HepG2 (cell line): ENCODE data around the gene TMEM267.

Experiments
- CTCF ChIP-seq: sonication (generic); formaldehyde crosslinking; IDR thresholded peaks from 2 replicates; pipeline ENCODE4 v1.5.0; 2020; ENCODE audit warnings: mild to moderate bottlenecking, missing genetic modification reagents, moderate library complexity
- MAFK ChIP-seq, 2 experiments: IDR thresholded peaks in 1 of 2; conservative IDR thresholded peaks in 1 of 2; 2 replicates each; pipeline ENCODE4 v1.6.1; 2011; ENCODE audit warnings: improper control_type of control experiment in 2 of 2, low read length in 2 of 2
- ZNF232 ChIP-seq: sonication (generic); formaldehyde crosslinking; IDR thresholded peaks from 2 replicates; pipeline ENCODE4 v1.4.0; 2020; ENCODE audit warnings: missing genetic modification reagents, borderline replicate concordance

GRCh38 chr5:43437062-43437660 lies 46.5 kb downstream of the TMEM267 start:
- TF ChIP-seq MAFK (conservative IDR thresholded peaks at IDR 0.05 in 1 of 2, IDR thresholded peaks at IDR 0.05 in 1 of 2; ENCODE audit: low read length in 2 of 2) (no peak), CTCF (peak; percentile 23; the same call in 1 of the 2 replicates), ZNF232 (no peak)
